DND-41 (cell line): Measurements from ENCODE around the gene LIMK2.

Source experiments
- CTCF ChIP-seq: IDR thresholded peaks from 2 replicates; pipeline ENCODE4 v1.5.1; 2012; ENCODE audit warnings: borderline replicate concordance, low read length, moderate library complexity, mild to moderate bottlenecking; ENCODE audit not compliant: poor library complexity, severe bottlenecking; ENCODE audit errors: extremely low read depth
- EZH2 ChIP-seq: IDR thresholded peaks from 3 replicates; pipeline ENCODE4 v1.6.1; 2012; ENCODE audit warnings: borderline replicate concordance, low read depth, mild to moderate bottlenecking, moderate library complexity, low read length, inconsistent platforms; ENCODE audit not compliant: severe bottlenecking

- no peak for TF ChIP-seq CTCF
- no peak for TF ChIP-seq EZH2
Observed at GRCh38 chr22:31275576-31275975, 63.5 kb downstream of the LIMK2 start.
